Mucosa of rectum (tissue), 2 donors: ENCODE measurements around the gene GSTT2B.
"Not testable (repeated sequence)": the region's sequence is repeated elsewhere in the genome, so short reads cannot be mapped to it uniquely, and the experiment has no call there.

Experiments used
- H3K27ac ChIP-seq, 2 donors: one replicate each; pipeline ENCODE4 v1.7.0; 2013; ENCODE audit warnings: inconsistent platforms in 2 of 2, low read depth in 2 of 2, low read length in 2 of 2
- H3K27me3 ChIP-seq, 2 donors: one replicate each; pipeline ENCODE4 v1.7.0; 2013; ENCODE audit warnings: low read length in 2 of 2; ENCODE audit not compliant: control insufficient read depth in 2 of 2, insufficient read depth in 2 of 2
- H3K36me3 ChIP-seq, 2 donors: one replicate each; pipeline ENCODE4 v1.7.0; 2013; ENCODE audit warnings: low read length in 2 of 2; ENCODE audit not compliant: control insufficient read depth in 2 of 2, insufficient read depth in 2 of 2
- H3K4me1 ChIP-seq, 2 donors: one replicate each; pipeline ENCODE4 v1.7.0; 2013; ENCODE audit warnings: low read length in 2 of 2, mild to moderate bottlenecking in 1 of 2; ENCODE audit not compliant: control insufficient read depth in 2 of 2, insufficient read depth in 2 of 2
- H3K4me3 ChIP-seq, 2 donors: one replicate each; pipeline ENCODE4 v1.7.0; 2013; ENCODE audit warnings: low read length in 2 of 2
- H3K9ac ChIP-seq, 2 donors: one replicate each; pipeline ENCODE4 v1.7.0; 2013; ENCODE audit warnings: low read length in 2 of 2, low read depth in 1 of 2, mild to moderate bottlenecking in 1 of 2
- H3K9me3 ChIP-seq, 2 donors: one replicate each; pipeline ENCODE4 v1.7.0; 2013; ENCODE audit warnings: low read length in 2 of 2; ENCODE audit not compliant: control insufficient read depth in 2 of 2
- donor health status: healthy.
- donor health status: Normal muscosa, but diverticular disease.

The GSTT2B gene

DNA sequence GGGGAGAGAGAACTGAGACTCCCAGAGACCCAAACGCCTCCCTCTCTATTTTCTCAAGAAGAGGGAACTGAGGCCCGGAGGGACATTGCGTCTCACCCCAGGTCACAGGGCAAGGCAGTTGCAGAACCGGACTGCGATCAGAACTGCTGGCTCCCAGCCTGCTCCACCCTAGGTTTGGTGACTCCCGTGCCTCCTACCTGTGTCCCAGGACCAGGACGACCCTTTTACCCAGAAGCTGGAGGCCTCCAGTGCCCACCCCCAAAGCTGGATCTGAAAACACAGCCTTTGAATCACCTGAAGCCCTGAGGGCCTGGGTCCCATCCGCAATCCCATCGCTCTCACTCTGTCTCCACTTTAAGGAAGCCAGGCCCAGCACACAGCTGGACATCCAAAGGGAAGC is 42.9 kb upstream of the GSTT2B start:
- H3K4me1 ChIP-seq = no peaks in the 10 kb centered on the region
- H3K36me3 ChIP-seq = no peaks in the 10 kb centered on the region
- H3K4me3 ChIP-seq = no peak overlapping the region
- H3K27me3 ChIP-seq = no peaks in the 10 kb centered on the region
- no peak overlapping the region for H3K27ac ChIP-seq
- H3K9me3 ChIP-seq = no peaks in the 10 kb centered on the region
- no peak overlapping the region for H3K9ac ChIP-seq

DNA sequence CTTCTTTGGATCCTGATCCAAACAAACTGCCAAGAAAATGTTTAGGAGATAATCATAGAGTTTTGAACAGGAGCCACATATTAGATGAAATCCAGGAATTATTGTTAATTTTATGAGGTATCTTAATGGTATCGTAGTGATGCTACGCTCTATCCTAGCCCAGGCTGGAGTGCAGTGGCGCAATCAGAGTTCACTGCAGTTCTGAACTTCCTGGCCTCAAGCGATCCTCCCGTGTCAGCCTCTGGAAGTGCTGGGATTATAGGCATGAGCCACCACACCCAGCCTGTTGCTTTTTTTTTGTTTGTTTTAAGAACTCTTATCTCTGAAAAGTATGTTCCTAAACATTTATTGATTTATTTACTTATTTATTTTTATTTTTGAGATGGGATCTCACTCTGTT is 41.9 kb upstream of the GSTT2B start:
- Histone ChIP-seq H3K36me3 (no peaks in the 10 kb centered on the region), H3K27ac (no peak overlapping the region), H3K9me3 (no peaks in the 10 kb centered on the region), H3K27me3 (no peaks in the 10 kb centered on the region), H3K4me3 (no peak overlapping the region), H3K9ac (no peak overlapping the region), H3K4me1 (no peaks in the 10 kb centered on the region)

DNA sequence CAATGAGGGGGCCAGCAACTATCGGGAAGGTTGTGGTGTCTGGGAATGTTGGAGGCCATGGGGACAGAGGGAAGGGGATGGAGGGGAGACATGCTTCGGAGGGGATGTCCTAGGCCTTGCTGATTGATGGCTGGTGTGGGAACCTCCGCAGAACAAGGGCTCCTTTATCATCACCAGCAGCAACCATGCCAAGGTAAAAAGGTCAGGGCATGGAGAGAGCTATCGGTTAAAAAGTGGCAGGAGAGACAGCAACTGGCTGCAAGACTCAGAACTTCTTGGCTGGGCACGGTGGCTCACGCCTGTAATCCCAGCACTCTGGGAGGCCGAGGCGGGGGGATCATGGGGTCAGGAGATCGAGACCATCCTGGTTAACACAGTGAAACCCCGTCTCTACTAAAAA is 41.3 kb upstream of the GSTT2B start:
- Histone ChIP-seq H3K27me3 (no peaks in the 10 kb centered on the region), H3K4me1 (no peaks in the 10 kb centered on the region), H3K4me3 (no peak overlapping the region), H3K9me3 (no peaks in the 10 kb centered on the region), H3K9ac (no peak overlapping the region), H3K27ac (no peak overlapping the region), H3K36me3 (no peaks in the 10 kb centered on the region)

DNA sequence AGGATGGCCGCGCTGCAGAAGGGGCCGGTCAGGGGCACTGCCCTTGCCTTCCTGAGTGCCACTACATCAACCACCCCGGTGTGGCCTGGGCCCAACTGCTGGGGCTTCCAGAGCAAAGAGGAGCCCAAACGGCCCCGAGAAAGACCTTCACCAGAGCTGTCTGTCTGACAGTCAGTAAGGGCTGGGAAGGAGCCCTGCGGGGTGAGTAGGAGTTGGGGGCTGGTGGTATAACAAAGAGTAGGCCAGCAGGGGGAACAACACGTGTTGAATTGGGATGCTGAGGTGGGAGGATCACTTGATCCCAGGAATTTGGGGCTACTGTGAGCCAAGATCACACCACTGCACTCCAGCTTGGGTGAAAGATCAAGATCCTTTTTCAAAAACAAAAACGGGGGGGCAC is 40.3 kb upstream of the GSTT2B start:
- Histone ChIP-seq H3K27me3 (no peaks in the 10 kb centered on the region), H3K4me3 (no peak overlapping the region), H3K27ac (no peak overlapping the region), H3K9ac (no peak overlapping the region), H3K36me3 (no peaks in the 10 kb centered on the region), H3K4me1 (no peaks in the 10 kb centered on the region), H3K9me3 (no peaks in the 10 kb centered on the region)

- not testable (repeated sequence) for H3K4me1 ChIP-seq, H3K9me3 ChIP-seq, H3K36me3 ChIP-seq, H3K27ac ChIP-seq, H3K27me3 ChIP-seq, H3K4me3 ChIP-seq, H3K9ac ChIP-seq
Measured at GRCh38 chr22:23999779-24000178, 38.8 kb upstream of the GSTT2B start.

DNA sequence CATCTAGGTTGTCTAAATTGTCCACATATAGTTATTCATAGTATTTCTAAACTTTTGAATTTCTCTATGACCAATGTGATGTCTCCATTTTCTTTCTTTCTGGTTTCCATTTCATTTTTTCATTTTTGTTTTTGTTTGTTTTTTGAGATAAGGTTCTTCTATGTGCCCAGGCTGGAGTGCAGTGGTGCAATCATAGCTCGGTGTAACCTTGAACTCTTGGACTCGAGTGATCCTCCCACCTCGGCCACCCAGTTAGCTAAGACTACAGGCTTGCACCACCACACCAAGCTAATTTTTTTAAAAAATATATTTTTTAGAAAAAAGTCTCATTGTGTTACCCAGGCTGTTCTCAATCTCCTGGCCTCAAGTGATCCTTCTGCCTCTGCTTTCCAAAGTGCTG is 36.1 kb upstream of the GSTT2B start:
- Histone ChIP-seq H3K27ac (no peak overlapping the region), H3K36me3 (no peaks in the 10 kb centered on the region)

DNA sequence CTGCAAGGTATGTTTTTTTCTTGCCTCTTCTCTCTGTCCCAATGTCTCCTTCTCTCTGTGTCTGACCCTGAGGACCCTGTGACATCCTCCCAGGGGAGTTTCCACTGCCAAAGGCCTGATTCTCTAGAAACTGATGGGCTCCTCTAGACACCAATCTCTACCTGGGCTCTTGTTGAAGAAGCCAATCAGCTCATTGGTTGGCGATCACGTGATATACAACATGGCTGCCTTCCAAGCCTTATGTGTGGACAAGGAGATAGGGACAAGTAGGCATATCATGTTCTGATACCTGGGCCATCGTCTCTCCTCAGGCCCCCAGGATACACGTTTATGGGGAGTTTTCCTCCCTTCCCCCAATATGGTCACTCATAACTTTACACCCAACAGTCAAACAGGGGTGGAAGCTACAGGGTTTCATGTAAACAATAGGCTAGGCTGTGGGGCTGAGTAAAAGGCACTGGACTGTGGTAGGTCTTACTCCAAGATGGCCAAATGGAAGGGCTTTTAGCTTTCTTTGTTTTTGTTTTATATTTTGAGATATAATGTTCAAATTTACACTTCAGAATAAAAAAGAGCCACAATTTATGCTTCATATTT is 32.7 kb upstream of the GSTT2B start:
- not testable (repeated sequence) for H3K27me3 ChIP-seq, H3K36me3 ChIP-seq, H3K27ac ChIP-seq, H3K9ac ChIP-seq, H3K4me1 ChIP-seq, H3K4me3 ChIP-seq, H3K9me3 ChIP-seq

More for the DNA sequence above, 36.1 kb upstream of the GSTT2B start:
- H3K4me1 ChIP-seq = no peaks in the 10 kb centered on the region
- H3K27me3 ChIP-seq = no peaks in the 10 kb centered on the region
- no peak overlapping the region for H3K9ac ChIP-seq
- H3K4me3 ChIP-seq = no peak overlapping the region
- H3K9me3 ChIP-seq = no peaks in the 10 kb centered on the region

DNA sequence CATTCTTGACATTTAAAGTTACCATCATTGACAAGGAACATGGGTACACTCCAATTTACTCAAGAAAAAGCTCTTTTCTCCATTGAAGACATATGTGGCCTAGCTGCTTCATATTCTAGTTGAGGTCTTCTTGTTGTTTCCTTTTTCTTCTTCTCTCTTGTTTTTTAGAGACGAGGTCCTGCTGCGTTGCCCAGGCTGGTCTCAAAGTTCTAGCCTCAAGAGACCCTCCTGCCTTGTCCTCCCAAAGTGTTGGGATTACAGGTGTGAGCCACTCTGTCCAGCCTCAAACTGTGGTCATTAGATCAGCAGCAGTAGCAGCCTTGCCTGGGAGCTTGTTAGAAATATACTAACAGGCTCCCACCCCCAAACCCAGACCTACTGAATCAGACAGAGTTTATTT is 32.1 kb upstream of the GSTT2B start:
- H3K9ac ChIP-seq, H3K4me1 ChIP-seq, H3K4me3 ChIP-seq, H3K9me3 ChIP-seq, H3K36me3 ChIP-seq, H3K27me3 ChIP-seq, H3K27ac ChIP-seq: not testable (repeated sequence)

DNA sequence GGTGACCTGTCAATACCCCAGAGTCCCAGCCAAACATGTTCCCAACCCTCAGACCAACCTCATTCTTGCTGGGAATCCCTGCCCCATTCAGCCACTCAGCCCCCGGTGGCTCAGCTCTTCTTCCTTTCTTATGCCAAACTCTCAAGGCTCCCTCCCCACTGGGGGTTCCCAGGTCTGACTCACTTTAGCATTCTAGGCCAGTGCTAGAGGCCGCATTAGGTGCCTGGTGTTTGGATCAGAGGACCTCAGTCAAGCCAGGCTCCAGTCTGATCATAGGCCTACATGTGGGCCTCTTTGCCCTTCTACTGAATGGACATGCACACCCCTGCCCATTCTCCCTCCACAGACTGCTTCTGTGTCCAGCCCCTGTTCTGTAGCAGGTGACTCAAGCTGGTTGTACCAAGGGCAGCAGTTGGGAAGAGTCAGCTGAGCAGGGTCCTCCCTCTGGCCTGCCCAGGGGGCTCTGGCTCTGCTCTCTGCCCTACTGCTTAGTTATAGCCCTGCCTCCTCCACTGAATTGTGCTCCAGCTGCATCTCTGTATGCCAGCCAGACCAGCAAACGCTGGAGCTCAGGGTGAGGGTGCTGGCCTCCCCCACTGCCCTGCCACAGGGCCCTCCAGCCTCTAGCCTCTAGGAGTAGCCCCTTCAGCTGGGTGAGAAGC is 28.7 kb upstream of the GSTT2B start:
- H3K9ac ChIP-seq, H3K27me3 ChIP-seq, H3K9me3 ChIP-seq, H3K36me3 ChIP-seq, H3K27ac ChIP-seq, H3K4me3 ChIP-seq, H3K4me1 ChIP-seq: not testable (repeated sequence)

GRCh38 chr22:23986538-23987178 is 25.7 kb upstream of the GSTT2B start:
- H3K9ac ChIP-seq, H3K27me3 ChIP-seq, H3K36me3 ChIP-seq, H3K4me3 ChIP-seq, H3K27ac ChIP-seq, H3K4me1 ChIP-seq, H3K9me3 ChIP-seq: not testable (repeated sequence)
